Muscle layer of duodenum (tissue), 2 donors: Measurements from ENCODE around the gene CHMP2A.
"Not testable (repeated sequence)": the region's sequence is repeated elsewhere in the genome, so short reads cannot be mapped to it uniquely, and the experiment has no call there.

Source experiments
- H3K27ac ChIP-seq: one replicate; pipeline ENCODE4 v1.7.0; 2013; ENCODE audit warnings: mild to moderate bottlenecking, low read length
- H3K27me3 ChIP-seq: one replicate; pipeline ENCODE4 v1.7.0; 2013; ENCODE audit warnings: low read depth, mild to moderate bottlenecking, control low read depth, low read length
- H3K36me3 ChIP-seq, 2 donors: one replicate each; pipeline ENCODE4 v1.7.0; 2013; ENCODE audit warnings: low read length in 2 of 2, control low read depth in 1 of 2, mild to moderate bottlenecking in 1 of 2; ENCODE audit not compliant: insufficient read depth in 2 of 2, control insufficient read depth in 1 of 2
- H3K4me1 ChIP-seq, 2 donors: one replicate each; pipeline ENCODE4 v1.7.0; 2013; ENCODE audit warnings: low read length in 2 of 2, mild to moderate bottlenecking in 2 of 2, control low read depth in 1 of 2, moderate library complexity in 1 of 2; ENCODE audit not compliant: insufficient read depth in 2 of 2, control insufficient read depth in 1 of 2
- H3K4me3 ChIP-seq, 2 donors: one replicate each; pipeline ENCODE4 v1.7.0; 2013; ENCODE audit warnings: low read length in 2 of 2, low read depth in 1 of 2, mild to moderate bottlenecking in 1 of 2
- H3K9me3 ChIP-seq, 2 donors: one replicate each; pipeline ENCODE4 v1.7.0; 2013; ENCODE audit warnings: low read length in 2 of 2, control low read depth in 1 of 2, mild to moderate bottlenecking in 1 of 2; ENCODE audit not compliant: control insufficient read depth in 1 of 2
- donor health status: healthy.

The CHMP2A gene

DNA sequence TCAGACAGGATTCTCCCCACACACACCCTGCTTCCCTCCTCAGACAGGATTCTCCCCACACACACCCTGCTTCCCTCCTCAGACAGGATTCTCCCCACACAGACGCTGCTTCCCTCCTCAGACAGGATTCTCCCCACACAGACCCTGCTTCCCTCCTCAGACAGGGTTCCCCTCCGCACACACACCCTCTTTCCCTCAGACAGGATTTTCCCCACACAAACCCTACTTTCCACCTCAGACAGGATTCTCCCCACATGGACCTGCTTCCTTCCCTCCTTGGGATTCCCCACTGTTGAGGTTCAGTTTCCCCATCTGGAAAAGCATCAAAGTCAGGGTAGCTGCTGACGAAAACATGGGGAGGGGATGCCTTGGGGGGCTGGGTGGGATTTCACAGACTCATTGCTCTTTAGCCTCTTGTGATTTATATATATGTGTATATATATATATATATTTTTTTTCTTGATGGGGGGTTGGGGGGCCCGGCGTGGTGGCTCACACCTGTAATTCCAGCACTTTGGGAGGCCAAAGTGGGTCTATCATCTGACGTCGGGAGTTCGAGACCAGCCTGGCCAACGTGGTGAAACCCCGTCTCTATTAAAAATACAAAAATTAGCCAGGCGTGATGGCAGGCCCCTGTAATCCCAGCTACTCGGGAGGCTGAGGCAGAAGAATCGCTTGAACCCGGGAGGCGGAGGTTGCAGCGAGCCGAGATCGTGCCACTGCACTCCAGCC lies 12.1 kb downstream of the CHMP2A start:
- not testable (repeated sequence) for H3K27ac ChIP-seq, H3K9me3 ChIP-seq, H3K27me3 ChIP-seq, H3K4me3 ChIP-seq
- Histone ChIP-seq H3K4me1 (peaks cover 6 to 29% of the 10 kb centered on the region in 2 donors), H3K36me3 (peaks cover 6 to 12% of the 10 kb centered on the region in 2 donors)

DNA sequence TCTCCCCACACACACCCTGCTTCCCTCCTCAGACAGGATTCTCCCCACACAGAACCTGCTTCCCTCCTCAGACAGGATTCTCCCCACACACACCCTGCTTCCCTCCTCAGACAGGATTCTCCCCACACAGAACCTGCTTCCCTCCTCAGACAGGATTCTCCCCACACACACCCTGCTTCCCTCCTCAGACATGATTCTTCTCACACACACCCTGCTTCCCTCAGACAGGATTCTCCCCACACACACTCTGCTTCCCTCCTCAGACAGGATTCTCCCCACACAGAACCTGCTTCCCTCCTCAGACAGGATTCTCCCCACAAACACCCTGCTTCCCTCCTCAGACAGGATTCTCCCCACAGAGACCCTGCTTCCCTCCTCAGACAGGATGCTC lies 15.7 kb downstream of the CHMP2A start:
- not testable (repeated sequence) for H3K9me3 ChIP-seq, H3K27ac ChIP-seq, H3K4me3 ChIP-seq, H3K4me1 ChIP-seq, H3K36me3 ChIP-seq, H3K27me3 ChIP-seq

GRCh38 chr19:58538257-58539168 lies 16.4 kb downstream of the CHMP2A start:
- Histone ChIP-seq H3K4me1 (peaks cover 0 to 5% of the 10 kb centered on the region in 2 donors), H3K9me3 (no peaks in the 10 kb centered on the region), H3K36me3 (no peaks in the 10 kb centered on the region), H3K27me3 (peaks cover 4% of the 10 kb centered on the region), H3K4me3 (peak overlapping the region in 1 of 2 donors; percentile 35), H3K27ac (no peak overlapping the region)

GRCh38 chr19:58536852-58537798 lies 17.8 kb downstream of the CHMP2A start:
- Histone ChIP-seq H3K4me3 (no peak overlapping the region), H3K27ac (no peak overlapping the region), H3K4me1 (peaks cover 0 to 5% of the 10 kb centered on the region in 2 donors), H3K27me3 (peaks cover 4% of the 10 kb centered on the region), H3K36me3 (no peaks in the 10 kb centered on the region), H3K9me3 (no peaks in the 10 kb centered on the region)

GRCh38 chr19:58535857-58536256 lies 19.0 kb downstream of the CHMP2A start:
- Histone ChIP-seq H3K9me3 (no peaks in the 10 kb centered on the region), H3K36me3 (no peaks in the 10 kb centered on the region)

DNA sequence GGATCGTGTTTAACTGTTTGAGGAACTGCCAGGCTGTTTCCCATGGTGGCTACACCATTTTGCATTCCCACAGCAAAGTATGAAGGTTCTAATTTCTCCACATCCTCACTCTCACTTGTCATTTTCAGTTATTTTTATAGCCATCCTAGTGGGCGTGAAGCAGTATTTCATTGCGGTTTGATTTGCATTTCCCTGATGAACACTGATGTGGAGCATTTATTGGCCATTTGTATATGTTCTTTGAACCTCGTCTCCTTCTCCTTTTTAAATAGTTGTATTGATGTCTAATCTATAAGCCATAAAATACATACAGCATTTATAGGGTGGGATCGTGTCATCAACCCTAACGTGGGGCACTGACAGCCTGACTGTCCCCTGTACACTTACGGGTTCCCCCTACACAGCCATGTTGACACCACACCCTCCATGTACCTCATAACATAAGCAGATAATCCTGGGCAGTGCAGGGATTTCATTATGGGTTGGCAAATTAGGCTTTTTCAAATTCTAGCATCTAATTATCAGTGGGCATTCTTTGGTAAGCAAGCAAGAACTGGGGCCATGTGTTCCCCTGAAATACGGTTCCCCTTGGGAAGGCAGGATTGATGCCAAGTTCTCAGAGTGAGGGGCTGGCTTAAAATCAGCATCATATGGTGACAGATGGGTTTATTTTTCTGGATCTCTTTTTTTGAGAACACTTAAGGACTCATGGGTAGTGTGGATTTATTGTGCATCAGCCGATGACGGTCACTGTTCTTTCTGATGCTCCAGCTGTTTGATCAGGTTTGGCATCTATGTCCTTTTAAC lies 23.7 kb downstream of the CHMP2A start:
- no peaks in the 10 kb centered on the region for H3K9me3 ChIP-seq
- H3K4me3 ChIP-seq: no peak overlapping the region
- H3K27ac ChIP-seq: no peak overlapping the region
- H3K27me3 ChIP-seq: no peaks in the 10 kb centered on the region
- no peaks in the 10 kb centered on the region for H3K36me3 ChIP-seq
- no peaks in the 10 kb centered on the region for H3K4me1 ChIP-seq

More at GRCh38 chr19:58535857-58536256, 19.0 kb downstream of the CHMP2A start:
- H3K4me1 ChIP-seq: peaks cover 0 to 5% of the 10 kb centered on the region in 2 donors
- H3K4me3 ChIP-seq: no peak overlapping the region
- H3K27me3 ChIP-seq: peaks cover 4% of the 10 kb centered on the region
- H3K27ac ChIP-seq: no peak overlapping the region

- Histone ChIP-seq H3K27me3 (no peaks in the 10 kb centered on the region), H3K9me3 (no peaks in the 10 kb centered on the region), H3K36me3 (no peaks in the 10 kb centered on the region), H3K27ac (no peak overlapping the region), H3K4me1 (no peaks in the 10 kb centered on the region), H3K4me3 (no peak overlapping the region)
Measured at GRCh38 chr19:58529405-58529804, 25.5 kb downstream of the CHMP2A start.

- peaks cover 12 to 13% of the 10 kb centered on the region in 2 donors for H3K4me1 ChIP-seq
- H3K36me3 ChIP-seq: no peaks in the 10 kb centered on the region
- no peaks in the 10 kb centered on the region for H3K9me3 ChIP-seq
- H3K4me3 ChIP-seq: no peak overlapping the region
- H3K27ac ChIP-seq: no peak overlapping the region
- H3K27me3 ChIP-seq: no peaks in the 10 kb centered on the region
Measured at GRCh38 chr19:58522709-58523108, 32.2 kb downstream of the CHMP2A start.

- H3K4me3 ChIP-seq: no peak overlapping the region
- H3K4me1 ChIP-seq: peaks cover 13 to 22% of the 10 kb centered on the region in 2 donors
- H3K27me3 ChIP-seq: no peaks in the 10 kb centered on the region
- no peak overlapping the region for H3K27ac ChIP-seq
- H3K9me3 ChIP-seq: no peaks in the 10 kb centered on the region
- H3K36me3 ChIP-seq: peaks cover 0 to 7% of the 10 kb centered on the region in 2 donors
Measured at GRCh38 chr19:58521651-58522050, 33.3 kb downstream of the CHMP2A start.

DNA sequence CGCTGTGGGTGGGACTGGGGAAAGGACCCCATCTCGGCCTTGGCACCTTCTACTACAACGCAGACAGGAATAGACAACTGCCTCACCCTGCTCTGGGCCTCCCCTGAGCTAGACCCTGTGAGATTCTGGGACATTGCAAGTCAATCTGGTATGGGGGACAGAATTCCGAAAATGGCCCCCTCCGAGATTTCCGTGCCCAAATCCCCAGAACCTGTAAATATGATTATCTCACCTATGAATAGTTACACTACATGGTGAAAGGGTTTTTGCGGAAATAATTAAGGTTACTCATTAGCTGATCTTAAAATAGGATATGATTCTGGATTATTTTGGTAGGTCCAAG lies 34.7 kb downstream of the CHMP2A start:
- Histone ChIP-seq H3K27ac (peak overlapping the region; percentile 97), H3K36me3 (peaks cover 7 to 18% of the 10 kb centered on the region in 2 donors), H3K4me1 (peaks cover 13 to 32% of the 10 kb centered on the region in 2 donors), H3K4me3 (peak overlapping the region; percentile 81 to 89), H3K9me3 (no peaks in the 10 kb centered on the region), H3K27me3 (no peaks in the 10 kb centered on the region)
